WTC11 (cell line): ENCODE data around the gene SLC37A1.

Experiments used
- CREB1 ChIP-seq: sonication (generic); formaldehyde crosslinking; IDR thresholded peaks from 2 replicates; pipeline ENCODE4 v1.8.0; 2023; ENCODE audit warnings: mild to moderate bottlenecking, missing genetic modification reagents
- ESRRA ChIP-seq: sonication (generic); formaldehyde crosslinking; IDR thresholded peaks from 2 replicates; pipeline ENCODE4 v1.8.1; 2022; ENCODE audit warnings: mild to moderate bottlenecking, missing genetic modification reagents, borderline replicate concordance
- NFE2L1 ChIP-seq: sonication (generic); formaldehyde crosslinking; IDR thresholded peaks from 2 replicates; pipeline ENCODE4 v1.8.1; 2023; ENCODE audit warnings: missing genetic modification reagents
- NR2C2 ChIP-seq: sonication (generic); formaldehyde crosslinking; IDR thresholded peaks from 2 replicates; pipeline ENCODE4 v1.8.0; 2022; ENCODE audit warnings: mild to moderate bottlenecking, missing genetic modification reagents
- NR3C1 ChIP-seq: sonication (generic); formaldehyde crosslinking; conservative IDR thresholded peaks from 2 replicates; pipeline ENCODE4 v1.8.1; 2023; ENCODE audit warnings: low read depth, mild to moderate bottlenecking, missing genetic modification reagents
- RELA ChIP-seq: sonication (generic); formaldehyde crosslinking; IDR thresholded peaks from 2 replicates; pipeline ENCODE4 v1.8.1; 2022; ENCODE audit warnings: missing genetic modification reagents, mild to moderate bottlenecking, borderline replicate concordance
- TCF7 ChIP-seq: sonication (generic); formaldehyde crosslinking; IDR thresholded peaks from 2 replicates; pipeline ENCODE4 v1.8.0; 2022; ENCODE audit warnings: mild to moderate bottlenecking, low read depth, missing genetic modification reagents, moderate library complexity
- TEAD1 ChIP-seq: sonication (generic); formaldehyde crosslinking; IDR thresholded peaks from 2 replicates; pipeline ENCODE4 v1.8.0; 2022; ENCODE audit warnings: mild to moderate bottlenecking, missing genetic modification reagents
- TF ChIP-seq, protein P1 (sequence below): fragments of 200-600 bp; IDR thresholded peaks from 2 replicates; pipeline ENCODE4 v1.8.0; 2022; ENCODE audit warnings: antibody characterized with exemption
- TF ChIP-seq, protein P2 (sequence below): sonication (generic); formaldehyde crosslinking; IDR thresholded peaks from 2 replicates; pipeline ENCODE4 v1.8.1; 2023; ENCODE audit warnings: mild to moderate bottlenecking, missing genetic modification reagents, moderate library complexity
- TF ChIP-seq, protein P3 (sequence below): sonication (generic); formaldehyde crosslinking; IDR thresholded peaks from 2 replicates; pipeline ENCODE4 v1.8.1; 2023; ENCODE audit warnings: mild to moderate bottlenecking, missing genetic modification reagents, moderate library complexity

DNA sequence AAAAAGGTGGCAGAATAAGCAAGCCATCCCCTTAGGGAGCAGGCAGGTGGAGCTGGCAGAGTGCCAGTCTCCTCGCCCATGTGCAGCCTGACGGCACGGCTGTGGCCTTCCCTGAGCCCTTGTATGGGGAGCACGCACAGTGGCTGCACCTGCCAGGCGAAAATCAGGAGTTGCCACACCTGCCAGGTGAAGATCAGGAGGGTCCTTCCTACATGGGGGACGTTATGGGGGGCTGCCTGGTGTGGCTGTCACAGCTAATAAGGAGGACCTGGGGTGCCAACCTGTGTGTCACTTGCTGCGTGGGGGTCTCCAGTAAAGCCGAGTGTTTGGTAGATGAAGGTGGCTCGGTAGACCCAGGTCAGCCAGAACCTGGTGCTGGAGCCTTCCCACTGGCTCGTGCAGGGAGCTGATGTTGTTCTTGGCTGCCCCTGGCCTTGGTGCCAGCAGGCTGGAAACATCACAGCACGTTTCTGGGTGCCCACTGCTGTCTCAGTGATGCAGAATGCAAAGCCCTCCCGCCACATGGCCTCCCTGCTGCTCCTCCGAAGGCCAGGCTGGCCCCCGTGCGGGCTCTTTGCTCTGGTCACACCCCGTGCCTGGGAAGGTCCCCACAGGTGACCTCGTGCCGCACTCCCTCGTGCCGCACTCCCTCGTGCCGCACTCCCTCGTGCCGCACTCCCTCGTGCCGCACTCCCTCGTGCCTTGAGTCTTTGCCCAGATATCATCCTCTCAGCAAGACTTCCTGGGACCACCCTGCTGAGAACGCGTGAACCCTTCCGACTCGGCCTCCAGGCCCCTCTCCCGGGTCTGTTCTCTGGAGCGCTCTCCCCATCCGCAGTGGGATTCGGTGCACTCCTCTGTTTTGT is 55.4 kb downstream of the SLC37A1 start:
- TF ChIP-seq, protein P1, sequence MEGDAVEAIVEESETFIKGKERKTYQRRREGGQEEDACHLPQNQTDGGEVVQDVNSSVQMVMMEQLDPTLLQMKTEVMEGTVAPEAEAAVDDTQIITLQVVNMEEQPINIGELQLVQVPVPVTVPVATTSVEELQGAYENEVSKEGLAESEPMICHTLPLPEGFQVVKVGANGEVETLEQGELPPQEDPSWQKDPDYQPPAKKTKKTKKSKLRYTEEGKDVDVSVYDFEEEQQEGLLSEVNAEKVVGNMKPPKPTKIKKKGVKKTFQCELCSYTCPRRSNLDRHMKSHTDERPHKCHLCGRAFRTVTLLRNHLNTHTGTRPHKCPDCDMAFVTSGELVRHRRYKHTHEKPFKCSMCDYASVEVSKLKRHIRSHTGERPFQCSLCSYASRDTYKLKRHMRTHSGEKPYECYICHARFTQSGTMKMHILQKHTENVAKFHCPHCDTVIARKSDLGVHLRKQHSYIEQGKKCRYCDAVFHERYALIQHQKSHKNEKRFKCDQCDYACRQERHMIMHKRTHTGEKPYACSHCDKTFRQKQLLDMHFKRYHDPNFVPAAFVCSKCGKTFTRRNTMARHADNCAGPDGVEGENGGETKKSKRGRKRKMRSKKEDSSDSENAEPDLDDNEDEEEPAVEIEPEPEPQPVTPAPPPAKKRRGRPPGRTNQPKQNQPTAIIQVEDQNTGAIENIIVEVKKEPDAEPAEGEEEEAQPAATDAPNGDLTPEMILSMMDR, result no peak
- no peak for TF ChIP-seq NR2C2 (CRISPR knock-in tag)
- TF ChIP-seq TCF7 (CRISPR knock-in tag), result no peak
- TF ChIP-seq ESRRA (CRISPR knock-in tag), result no peak
- TF ChIP-seq NFE2L1 (CRISPR knock-in tag), result no peak
- TF ChIP-seq RELA (CRISPR knock-in tag), result no peak
- no peak for TF ChIP-seq NR3C1 (CRISPR knock-in tag)
- TF ChIP-seq, protein P2, sequence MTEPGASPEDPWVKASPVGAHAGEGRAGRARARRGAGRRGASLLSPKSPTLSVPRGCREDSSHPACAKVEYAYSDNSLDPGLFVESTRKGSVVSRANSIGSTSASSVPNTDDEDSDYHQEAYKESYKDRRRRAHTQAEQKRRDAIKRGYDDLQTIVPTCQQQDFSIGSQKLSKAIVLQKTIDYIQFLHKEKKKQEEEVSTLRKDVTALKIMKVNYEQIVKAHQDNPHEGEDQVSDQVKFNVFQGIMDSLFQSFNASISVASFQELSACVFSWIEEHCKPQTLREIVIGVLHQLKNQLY (CRISPR knock-in tag), result no peak
- TF ChIP-seq, protein P3, sequence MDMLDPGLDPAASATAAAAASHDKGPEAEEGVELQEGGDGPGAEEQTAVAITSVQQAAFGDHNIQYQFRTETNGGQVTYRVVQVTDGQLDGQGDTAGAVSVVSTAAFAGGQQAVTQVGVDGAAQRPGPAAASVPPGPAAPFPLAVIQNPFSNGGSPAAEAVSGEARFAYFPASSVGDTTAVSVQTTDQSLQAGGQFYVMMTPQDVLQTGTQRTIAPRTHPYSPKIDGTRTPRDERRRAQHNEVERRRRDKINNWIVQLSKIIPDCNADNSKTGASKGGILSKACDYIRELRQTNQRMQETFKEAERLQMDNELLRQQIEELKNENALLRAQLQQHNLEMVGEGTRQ (CRISPR knock-in tag), result no peak
- TF ChIP-seq TEAD1 (CRISPR knock-in tag), result no peak
- TF ChIP-seq CREB1, result no peak
